GM21737 (cell line): ENCODE results near the gene VANGL1.

Experiments used
- ATAC-seq: cut with Tn5 transposase; IDR thresholded peaks from one replicate; pipeline ENCODE4 v1.9.1; 2021; ENCODE audit warnings: mild to moderate bottlenecking, moderate library complexity; ENCODE audit not compliant: unreplicated experiment

The VANGL1 gene

DNA sequence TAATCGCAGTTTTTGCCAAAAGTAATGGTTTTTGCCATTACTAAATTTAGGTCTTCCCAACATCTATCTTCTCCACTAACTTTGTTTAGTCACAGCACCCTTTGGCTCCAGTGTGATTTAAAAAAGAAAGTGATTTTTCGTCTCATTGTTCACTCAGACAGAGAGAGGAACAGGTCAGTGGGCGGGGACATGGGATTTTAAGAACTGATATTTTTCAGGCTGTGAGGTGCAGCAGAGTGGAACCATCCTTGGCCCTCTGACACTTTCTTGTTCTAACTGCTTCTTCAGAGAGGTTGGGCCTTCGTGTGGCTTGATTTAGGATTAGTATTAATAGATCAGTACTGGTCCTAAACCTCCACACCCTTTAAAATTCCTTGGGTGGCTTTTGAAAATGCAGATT is 88.0 kb downstream of the VANGL1 start:
- ATAC-seq: peak; percentile 98

DNA sequence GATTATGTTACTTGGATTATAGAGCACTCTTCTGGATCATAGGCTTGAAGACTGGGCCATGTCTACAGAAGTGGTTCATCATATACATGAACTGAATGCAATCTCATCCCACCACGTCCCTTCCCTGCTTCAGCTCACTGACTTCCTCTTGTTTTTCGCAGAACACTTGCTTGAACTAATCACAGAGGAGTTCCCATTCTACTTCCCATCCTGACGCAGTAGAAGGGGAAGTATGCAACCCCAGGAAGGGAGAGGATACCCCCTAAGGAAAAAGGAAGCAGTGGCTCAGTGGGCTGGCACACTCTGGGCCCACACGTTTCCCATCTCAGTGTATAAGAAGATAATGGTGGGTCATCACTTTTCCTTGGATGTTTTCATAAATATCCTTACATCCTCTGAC is 90.5 kb downstream of the VANGL1 start:
- ATAC-seq: no peak

GRCh38 chr1:115740811-115741210 is 99.0 kb downstream of the VANGL1 start:
- no peak for ATAC-seq

GRCh38 chr1:115744646-115745275 is 103.0 kb downstream of the VANGL1 start:
- ATAC-seq: no peak

GRCh38 chr1:115746021-115746690 is 104.4 kb downstream of the VANGL1 start:
- no peak for ATAC-seq
